Measurements from ENCODE around the gene TBL1XR1.

TBL1XR1 gene

DNA sequence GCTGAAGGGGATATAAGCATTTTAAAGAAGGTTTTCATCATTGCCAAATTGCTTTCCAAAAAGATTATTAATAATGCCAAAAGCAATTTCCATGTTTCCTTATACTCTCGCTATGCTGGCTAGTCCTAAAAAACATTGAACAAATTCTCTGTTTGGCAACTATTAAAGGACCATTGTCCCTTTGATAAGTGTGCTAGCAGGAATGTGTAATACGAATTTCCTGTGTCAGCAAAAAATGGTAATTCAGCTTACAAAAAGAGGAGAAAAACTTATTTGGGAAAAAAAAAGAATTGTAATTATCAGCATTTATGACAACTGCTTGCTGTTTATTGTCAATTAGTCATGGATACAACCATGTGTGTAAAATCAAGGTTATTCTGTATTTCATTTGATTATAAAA lies 138.6 kb downstream of the TBL1XR1 start:
- DNase-seq, result no peak

GRCh38 chr3:177057768-177058167 lies 139.5 kb downstream of the TBL1XR1 start:
- peak in 1 of 2 experiments; percentile 9 for DNase-seq

DNA sequence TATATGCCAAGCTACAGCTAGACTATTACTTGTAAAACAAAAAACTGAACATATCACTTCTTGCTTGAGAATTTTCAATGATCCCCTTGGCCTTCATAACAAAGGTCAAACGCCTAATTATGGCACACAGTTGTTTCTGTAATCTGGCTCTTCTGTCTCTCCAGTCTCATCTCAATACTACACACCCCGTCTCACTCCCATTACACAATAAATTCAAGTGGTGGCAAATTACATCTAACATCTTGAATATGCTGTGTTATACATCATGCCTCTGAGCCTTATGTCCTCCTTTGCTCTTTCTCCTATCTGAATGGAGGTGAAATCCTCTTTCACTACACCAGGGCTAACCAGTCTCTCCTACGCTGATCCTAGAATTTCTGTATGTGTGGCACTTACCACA lies 140.4 kb downstream of the TBL1XR1 start:
- no peak for DNase-seq

- peak in 1 of 2 experiments; percentile 20 for DNase-seq
Measured at GRCh38 chr3:177055605-177056571, 141.4 kb downstream of the TBL1XR1 start.

DNA sequence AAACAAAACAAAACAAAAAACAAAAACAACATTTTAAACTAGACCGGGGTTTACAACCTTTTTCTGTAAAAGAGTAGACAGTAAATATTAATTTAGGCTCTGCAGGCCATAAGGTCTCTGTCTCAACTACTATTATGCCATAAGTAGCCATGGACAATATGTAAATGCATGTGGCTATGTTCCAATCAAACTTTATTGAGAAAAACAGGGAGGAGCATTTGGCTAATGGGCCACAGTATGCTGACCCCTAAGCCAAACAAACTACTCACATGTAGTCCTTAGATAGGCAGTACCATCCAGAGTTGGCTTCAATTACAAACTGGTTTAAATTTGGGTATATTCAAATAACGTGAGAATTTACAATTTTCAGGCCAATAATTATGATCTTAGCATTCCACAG lies 144.2 kb downstream of the TBL1XR1 start:
- no peak for DNase-seq

- DNase-seq, result no peak
Measured at GRCh38 chr3:177051411-177051810, 145.9 kb downstream of the TBL1XR1 start.

GRCh38 chr3:177050501-177051237 lies 146.6 kb downstream of the TBL1XR1 start:
- DNase-seq, result peak; percentile 26 to 69

- no peak for DNase-seq
Measured at GRCh38 chr3:177045767-177046166, 151.5 kb downstream of the TBL1XR1 start.

DNA sequence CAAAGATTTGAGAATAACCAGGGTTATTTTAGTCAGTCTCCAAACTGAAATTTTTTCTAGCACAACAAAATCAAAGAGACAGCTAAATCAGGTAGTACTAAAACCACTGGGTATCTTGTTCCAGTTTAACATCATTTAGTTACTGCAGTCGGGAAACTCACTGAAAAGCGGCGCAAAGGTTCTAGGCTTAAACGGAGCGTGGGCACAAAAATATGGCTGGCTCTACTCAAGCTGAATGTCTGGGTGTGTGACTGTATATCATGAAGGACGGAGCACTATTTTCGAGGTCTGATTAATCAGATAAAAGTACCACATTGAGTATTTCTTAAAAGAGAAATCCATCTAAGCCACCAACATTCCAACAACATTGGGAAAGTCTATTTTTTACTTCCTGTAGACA lies 152.1 kb downstream of the TBL1XR1 start:
- no peak for DNase-seq

DNA sequence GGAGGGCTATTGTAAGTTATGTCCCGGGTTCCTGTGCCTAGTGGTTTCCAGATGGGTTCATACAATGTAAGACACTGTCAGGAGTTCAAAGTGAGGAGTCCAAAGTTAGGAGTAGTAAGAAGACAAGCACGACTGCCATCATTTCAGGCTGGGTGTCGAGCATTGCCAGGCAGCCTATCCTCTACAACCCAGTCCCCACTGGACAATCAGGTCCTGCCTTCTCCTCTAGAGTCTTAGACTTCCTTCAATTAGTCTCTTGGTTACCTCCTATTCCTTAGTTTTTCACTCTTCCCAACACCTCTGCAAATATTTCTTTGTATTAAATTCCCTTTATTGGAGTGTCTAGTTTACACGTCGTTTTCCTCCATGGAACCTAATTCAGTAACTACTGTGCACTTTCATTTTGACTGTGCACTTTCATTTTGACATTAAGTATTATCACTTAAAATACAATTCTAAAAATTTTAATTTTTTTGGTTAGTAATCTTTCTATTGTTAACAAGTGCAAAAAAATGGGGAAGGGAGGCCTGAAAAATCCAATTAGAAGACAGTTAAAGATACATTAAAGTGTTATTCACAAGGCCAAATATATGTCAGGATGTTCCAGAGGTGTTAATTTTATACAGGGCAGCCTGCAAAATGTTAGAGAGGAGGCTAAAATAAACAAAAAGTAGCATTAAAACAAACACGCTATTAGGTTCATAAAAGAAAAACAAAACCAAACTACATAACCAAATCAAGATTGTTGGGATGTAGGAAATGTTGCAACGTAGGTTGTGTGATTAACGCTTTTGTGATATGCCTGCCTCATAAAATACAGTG lies 155.3 kb downstream of the TBL1XR1 start:
- DNase-seq, result no peak

- peak; percentile 71 to 79 for DNase-seq
Measured at GRCh38 chr3:177041021-177041729, 156.1 kb downstream of the TBL1XR1 start.

GRCh38 chr3:177039490-177040274 lies 157.6 kb downstream of the TBL1XR1 start:
- no peak for DNase-seq

- no peak for DNase-seq
Measured at GRCh38 chr3:177037241-177037640, 160.0 kb downstream of the TBL1XR1 start.

DNA sequence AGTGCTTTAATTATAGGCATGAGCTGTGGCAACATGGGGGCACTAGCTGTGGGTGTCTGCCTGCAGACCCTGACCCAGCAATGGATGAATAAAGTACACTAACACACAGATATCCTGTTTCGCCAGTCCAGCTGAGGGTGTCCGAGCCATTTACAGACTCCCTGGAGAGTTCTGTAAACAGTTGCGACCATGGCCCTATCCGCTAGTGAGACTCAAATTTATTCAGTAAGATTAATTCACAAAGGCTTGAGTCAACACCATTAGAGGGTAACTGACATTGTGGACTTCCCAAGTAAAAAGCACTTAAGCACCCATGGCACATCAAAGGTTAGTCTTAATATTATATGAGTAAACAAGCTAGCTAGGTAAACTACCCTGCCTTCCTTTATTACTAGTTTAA lies 161.6 kb downstream of the TBL1XR1 start:
- DNase-seq, result no peak

DNA sequence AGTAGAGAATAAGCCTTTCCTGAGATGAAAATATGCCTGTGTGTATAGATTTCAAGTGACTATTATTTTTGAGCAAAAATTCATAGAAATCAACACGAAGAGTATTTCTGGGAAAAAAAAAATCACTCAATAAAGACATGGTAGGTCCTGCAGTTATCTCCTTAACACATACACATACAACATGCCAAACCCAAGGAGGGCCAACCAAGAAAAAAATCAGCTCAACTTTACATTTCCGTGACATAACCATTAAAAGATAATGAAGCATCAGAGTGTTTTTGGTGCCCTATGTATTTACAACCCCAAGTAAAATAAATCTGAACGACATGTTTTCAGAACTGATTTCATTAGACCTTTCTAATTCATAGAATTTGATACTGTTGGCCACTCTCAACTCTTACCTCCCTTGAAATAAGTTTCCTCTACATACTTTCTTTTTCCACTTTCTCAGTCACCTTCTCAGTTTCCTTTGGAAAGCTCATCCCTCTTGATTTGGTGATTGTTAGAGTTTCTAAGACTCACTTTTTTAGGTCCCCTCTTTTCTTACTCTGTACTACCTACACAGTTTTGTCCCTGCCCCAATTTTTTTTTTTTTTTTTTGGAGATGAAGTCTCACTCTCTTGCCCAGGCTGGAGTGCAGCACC lies 162.3 kb downstream of the TBL1XR1 start:
- DNase-seq, result no peak

DNA sequence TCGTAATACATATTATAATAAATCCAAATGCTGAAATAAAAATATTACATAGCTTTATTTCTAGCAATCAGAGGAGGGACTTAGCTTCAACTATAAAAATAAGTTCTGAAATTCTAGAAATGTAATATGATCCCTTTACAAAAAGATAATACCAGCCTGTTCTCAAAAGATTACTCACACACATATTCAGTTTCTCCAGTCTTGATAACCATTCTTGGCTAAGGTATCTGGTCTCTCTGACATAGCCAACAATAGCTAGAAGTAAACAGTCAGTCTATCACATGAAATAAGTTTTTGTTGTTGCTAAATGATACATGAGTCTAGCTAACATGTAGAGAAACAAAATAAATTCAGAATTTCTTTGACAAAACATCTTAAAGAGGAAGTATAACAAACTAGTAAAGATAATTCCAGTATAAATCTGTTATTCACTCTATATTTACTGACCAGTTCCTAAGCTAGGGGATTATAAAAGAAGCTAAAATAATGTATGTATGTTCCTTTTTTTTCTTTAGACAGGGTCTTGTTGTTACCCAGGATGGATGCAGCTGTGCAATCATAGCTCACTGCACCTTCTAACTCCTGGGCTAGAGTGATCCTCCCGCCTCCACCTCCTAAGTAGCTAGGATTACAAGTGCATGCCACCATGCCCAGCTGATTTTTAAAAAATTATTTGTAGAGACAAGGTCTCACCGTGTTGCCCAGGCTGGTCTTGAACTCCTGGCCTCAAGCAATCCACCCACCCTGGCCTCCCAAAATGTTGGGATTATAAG lies 170.6 kb downstream of the TBL1XR1 start:
- no peak for DNase-seq

- DNase-seq, result no peak
Measured at GRCh38 chr3:177015881-177016280, 181.4 kb downstream of the TBL1XR1 start.

- no peak for DNase-seq
Measured at GRCh38 chr3:177013681-177014280, 183.5 kb downstream of the TBL1XR1 start.

DNA sequence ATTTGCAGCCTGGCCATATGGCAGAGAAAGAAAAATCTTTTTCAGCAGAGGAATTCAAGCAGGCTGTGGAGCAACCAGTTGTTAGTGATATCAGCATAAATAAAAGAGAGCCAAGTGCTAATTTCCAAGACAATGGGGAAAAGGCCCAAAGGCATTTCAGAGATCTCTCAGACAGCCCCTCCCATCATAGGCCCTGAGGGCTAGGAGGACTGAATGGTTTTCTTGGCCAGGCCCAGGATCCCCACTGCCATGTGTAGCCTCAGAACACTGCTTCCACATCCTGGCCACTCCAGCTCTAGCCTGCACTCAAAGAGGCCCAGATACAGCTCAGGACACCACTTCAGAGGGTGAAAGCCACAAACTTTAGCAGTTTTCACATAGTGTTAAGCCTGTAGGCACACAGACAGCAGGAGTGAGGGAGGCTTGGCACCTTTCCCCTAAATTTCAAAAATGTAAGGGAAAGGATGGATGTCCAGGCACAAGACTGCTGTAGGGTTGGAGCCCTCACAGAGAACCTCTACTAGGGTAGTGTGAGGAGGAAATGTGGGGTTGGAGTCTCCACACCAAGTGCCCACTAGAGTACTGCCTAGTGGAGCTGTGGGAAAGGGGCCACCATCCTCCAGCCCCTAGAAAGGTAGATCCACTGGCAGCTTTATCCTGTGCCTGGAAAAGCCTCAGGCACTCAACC lies 191.4 kb downstream of the TBL1XR1 start:
- no peak for DNase-seq

Measured in NCI-H446 (cell line).